ENCODE results near the gene NSUN7. TPM values are rescaled to one million over a fixed set of nuclear protein-coding genes. Genes with fewer than 3 reads are reported as not detected.

The NSUN7 gene
- total RNA-seq, 1 experiment from 2014 or later, result 1.1 TPM

DNA sequence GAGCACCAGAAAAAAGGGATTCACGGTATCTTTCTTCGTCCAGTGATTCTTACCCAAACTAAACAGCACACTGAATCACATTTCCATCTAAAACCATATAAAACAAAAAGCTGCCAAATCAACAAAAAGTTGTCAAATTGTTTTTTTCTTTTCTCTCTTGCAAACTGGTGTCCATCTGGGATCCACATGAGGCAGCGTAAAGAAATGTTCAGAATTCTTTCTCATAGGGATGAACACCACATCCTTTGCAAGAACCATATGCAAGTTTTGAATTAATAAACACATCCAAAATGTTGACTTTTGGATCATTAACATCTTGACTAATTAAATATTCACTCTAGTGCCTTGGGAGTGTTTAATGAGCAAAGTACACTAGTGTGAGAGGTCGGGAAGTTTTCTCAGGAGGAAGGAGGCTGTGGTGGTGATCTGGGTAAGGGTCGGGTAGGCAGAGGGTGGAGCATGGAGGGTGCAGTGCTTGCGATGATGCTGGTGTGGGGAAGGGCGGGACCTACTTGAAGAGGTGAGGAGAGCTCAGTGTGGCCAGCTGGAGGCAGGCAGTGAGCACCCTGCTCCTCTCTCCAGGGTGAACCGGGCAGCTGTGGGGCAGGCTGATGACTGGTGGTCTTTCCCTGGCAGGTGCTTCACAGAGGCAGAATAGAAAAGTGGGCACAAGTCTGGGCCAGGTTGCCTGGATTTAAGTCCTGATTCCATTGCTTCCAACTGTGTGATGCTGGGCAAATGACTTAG is 72.8 kb downstream of the NSUN7 start:
- ATAC-seq (no peak), DNase-seq (ENCODE audit: low read depth, low spot score) (no peak)
- H3K27me3 ChIP-seq (ENCODE audit: control insufficient read depth, insufficient read depth, low read length), result no peaks in the 10 kb centered on the region
- TF ChIP-seq, protein P1, sequence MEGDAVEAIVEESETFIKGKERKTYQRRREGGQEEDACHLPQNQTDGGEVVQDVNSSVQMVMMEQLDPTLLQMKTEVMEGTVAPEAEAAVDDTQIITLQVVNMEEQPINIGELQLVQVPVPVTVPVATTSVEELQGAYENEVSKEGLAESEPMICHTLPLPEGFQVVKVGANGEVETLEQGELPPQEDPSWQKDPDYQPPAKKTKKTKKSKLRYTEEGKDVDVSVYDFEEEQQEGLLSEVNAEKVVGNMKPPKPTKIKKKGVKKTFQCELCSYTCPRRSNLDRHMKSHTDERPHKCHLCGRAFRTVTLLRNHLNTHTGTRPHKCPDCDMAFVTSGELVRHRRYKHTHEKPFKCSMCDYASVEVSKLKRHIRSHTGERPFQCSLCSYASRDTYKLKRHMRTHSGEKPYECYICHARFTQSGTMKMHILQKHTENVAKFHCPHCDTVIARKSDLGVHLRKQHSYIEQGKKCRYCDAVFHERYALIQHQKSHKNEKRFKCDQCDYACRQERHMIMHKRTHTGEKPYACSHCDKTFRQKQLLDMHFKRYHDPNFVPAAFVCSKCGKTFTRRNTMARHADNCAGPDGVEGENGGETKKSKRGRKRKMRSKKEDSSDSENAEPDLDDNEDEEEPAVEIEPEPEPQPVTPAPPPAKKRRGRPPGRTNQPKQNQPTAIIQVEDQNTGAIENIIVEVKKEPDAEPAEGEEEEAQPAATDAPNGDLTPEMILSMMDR (IDR thresholded peaks at IDR 0.05), result no peak
- TF ChIP-seq POLR2AphosphoS5 (IDR thresholded peaks at IDR 0.05; ENCODE audit: low read depth, low read length) (no peak), SIN3A (IDR thresholded peaks at IDR 0.05; ENCODE audit: borderline replicate concordance, insufficient read depth, low read depth, low read length) (no peak), TCF7L2 (IDR thresholded peaks at IDR 0.05; ENCODE audit: low read depth, low read length) (no peak)
- TF ChIP-seq, protein P2, sequence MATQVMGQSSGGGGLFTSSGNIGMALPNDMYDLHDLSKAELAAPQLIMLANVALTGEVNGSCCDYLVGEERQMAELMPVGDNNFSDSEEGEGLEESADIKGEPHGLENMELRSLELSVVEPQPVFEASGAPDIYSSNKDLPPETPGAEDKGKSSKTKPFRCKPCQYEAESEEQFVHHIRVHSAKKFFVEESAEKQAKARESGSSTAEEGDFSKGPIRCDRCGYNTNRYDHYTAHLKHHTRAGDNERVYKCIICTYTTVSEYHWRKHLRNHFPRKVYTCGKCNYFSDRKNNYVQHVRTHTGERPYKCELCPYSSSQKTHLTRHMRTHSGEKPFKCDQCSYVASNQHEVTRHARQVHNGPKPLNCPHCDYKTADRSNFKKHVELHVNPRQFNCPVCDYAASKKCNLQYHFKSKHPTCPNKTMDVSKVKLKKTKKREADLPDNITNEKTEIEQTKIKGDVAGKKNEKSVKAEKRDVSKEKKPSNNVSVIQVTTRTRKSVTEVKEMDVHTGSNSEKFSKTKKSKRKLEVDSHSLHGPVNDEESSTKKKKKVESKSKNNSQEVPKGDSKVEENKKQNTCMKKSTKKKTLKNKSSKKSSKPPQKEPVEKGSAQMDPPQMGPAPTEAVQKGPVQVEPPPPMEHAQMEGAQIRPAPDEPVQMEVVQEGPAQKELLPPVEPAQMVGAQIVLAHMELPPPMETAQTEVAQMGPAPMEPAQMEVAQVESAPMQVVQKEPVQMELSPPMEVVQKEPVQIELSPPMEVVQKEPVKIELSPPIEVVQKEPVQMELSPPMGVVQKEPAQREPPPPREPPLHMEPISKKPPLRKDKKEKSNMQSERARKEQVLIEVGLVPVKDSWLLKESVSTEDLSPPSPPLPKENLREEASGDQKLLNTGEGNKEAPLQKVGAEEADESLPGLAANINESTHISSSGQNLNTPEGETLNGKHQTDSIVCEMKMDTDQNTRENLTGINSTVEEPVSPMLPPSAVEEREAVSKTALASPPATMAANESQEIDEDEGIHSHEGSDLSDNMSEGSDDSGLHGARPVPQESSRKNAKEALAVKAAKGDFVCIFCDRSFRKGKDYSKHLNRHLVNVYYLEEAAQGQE (IDR thresholded peaks at IDR 0.05; ENCODE audit: insufficient read depth in 1 of 2, low read depth in 2 of 2, low read length in 1 of 2), result no peak
- H3K9me3 ChIP-seq (ENCODE audit: control insufficient read depth, insufficient read depth, low read depth, low read length), result no peaks in the 10 kb centered on the region
- intact Hi-C loops (cut with micrococcal nuclease; ENCODE audit: unreplicated experiment), result no loop called here
- in situ Hi-C loops (cut with HindIII; ENCODE audit: low pct_unique_long_range_greater_than_20kb, low sequenced_read_pairs), result no loop called here
- H3K4me3 ChIP-seq (ENCODE audit: low read depth in 2 of 2, low read length in 2 of 2), result no peak overlapping the region
- ChIA-PET POLR2A (no interaction called here), CTCF (no interaction called here)
- no peaks in the 10 kb centered on the region for H3K36me3 ChIP-seq (ENCODE audit: control insufficient read depth, insufficient read depth, low read length)
- H3K27ac ChIP-seq (ENCODE audit: low read length), result no peak overlapping the region
- BruUV-seq (replicated peaks), result no TSS peak
- H3K4me1 ChIP-seq (ENCODE audit: control insufficient read depth, insufficient read depth, low read length), result no peaks in the 10 kb centered on the region

DNA sequence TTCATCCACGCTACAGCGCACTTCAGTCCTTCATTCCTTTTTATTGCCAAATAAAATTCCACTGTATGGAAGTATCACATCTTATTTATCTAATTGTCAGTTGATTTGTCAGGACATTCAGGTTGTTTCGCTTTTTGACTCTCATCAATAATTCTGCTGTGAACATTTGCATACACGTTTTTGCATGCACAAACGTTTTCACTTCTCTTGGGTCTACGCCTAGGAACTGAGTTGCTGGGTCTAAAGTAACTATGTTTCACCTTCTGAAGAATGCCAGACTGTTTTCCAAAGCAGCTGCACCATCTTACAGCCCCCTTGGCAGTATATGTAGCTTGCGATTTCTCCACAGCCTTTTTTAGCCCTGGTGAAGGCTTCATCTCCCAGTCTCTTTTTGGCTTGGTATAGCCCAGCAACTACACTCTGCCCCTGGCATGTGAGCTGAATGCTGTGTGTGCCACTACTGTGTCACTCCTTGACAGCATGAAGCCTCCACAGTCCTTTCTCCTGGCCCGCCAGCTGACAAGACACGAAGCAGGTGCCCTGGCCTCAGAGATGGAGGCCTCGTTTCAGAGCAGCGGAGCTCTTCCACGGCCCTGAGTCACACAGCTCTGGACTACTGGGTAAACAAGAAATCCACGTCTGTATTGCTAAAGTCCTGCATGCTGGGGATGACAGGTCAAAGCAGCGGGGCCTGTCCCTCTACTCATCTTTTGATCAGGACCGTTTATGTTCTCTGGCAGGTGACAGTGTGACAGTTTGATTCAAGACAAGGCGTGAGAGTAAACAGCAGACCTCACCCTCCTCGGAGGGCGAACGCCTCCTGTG is 75.5 kb downstream of the NSUN7 start:
- ChIA-PET CTCF (interaction anchor here (0.5 kb wide), 1 partner anchor 573 kb away, joined by 3 read pairs; no protein-coding TSS in a partner anchor), POLR2A (no interaction called here)
- Histone ChIP-seq H3K36me3 (ENCODE audit: control insufficient read depth, insufficient read depth, low read length) (no peaks in the 10 kb centered on the region), H3K27me3 (ENCODE audit: control insufficient read depth, insufficient read depth, low read length) (no peaks in the 10 kb centered on the region), H3K27ac (ENCODE audit: low read length) (no peak overlapping the region), H3K4me1 (ENCODE audit: control insufficient read depth, insufficient read depth, low read length) (no peaks in the 10 kb centered on the region), H3K9me3 (ENCODE audit: control insufficient read depth, insufficient read depth, low read depth, low read length) (no peaks in the 10 kb centered on the region), H3K4me3 (ENCODE audit: low read depth in 2 of 2, low read length in 2 of 2) (no peak overlapping the region)
- TF ChIP-seq TCF7L2 (IDR thresholded peaks at IDR 0.05; ENCODE audit: low read depth, low read length), result no peak
- ATAC-seq, result no peak
- in situ Hi-C loops (cut with HindIII; ENCODE audit: low pct_unique_long_range_greater_than_20kb, low sequenced_read_pairs), result no loop called here
- intact Hi-C loops (cut with micrococcal nuclease; ENCODE audit: unreplicated experiment), result no loop called here
- no TSS peak for BruUV-seq (replicated peaks)
- no peak for DNase-seq (ENCODE audit: low read depth, low spot score)

- POLR2A ChIA-PET, result no interaction called here
- no peak for TF ChIP-seq TCF7L2 (IDR thresholded peaks at IDR 0.05; ENCODE audit: low read depth, low read length)
- no peak for TF ChIP-seq POLR2AphosphoS5 (IDR thresholded peaks at IDR 0.05; ENCODE audit: low read depth, low read length)
- TF ChIP-seq, protein P2 (IDR thresholded peaks at IDR 0.05; ENCODE audit: insufficient read depth in 1 of 2, low read depth in 2 of 2, low read length in 1 of 2), result no peak
- no peak for TF ChIP-seq SIN3A (IDR thresholded peaks at IDR 0.05; ENCODE audit: borderline replicate concordance, insufficient read depth, low read depth, low read length)
- TF ChIP-seq, protein P1 (IDR thresholded peaks at IDR 0.05), result no peak
- Histone ChIP-seq H3K4me1 (ENCODE audit: control insufficient read depth, insufficient read depth, low read length) (no peaks in the 10 kb centered on the region), H3K4me3 (ENCODE audit: low read depth in 2 of 2, low read length in 2 of 2) (no peak overlapping the region), H3K27me3 (ENCODE audit: control insufficient read depth, insufficient read depth, low read length) (no peaks in the 10 kb centered on the region), H3K27ac (ENCODE audit: low read length) (no peak overlapping the region), H3K36me3 (ENCODE audit: control insufficient read depth, insufficient read depth, low read length) (no peaks in the 10 kb centered on the region), H3K9me3 (ENCODE audit: control insufficient read depth, insufficient read depth, low read depth, low read length) (no peaks in the 10 kb centered on the region)
- DNase-seq (ENCODE audit: low read depth, low spot score) (no peak), ATAC-seq (no peak)
- CTCF ChIA-PET, result no interaction called here
- no TSS peak for BruUV-seq (replicated peaks)
- intact Hi-C loops (cut with micrococcal nuclease; ENCODE audit: unreplicated experiment), result no loop called here
- in situ Hi-C loops (cut with HindIII; ENCODE audit: low pct_unique_long_range_greater_than_20kb, low sequenced_read_pairs), result no loop called here
These were observed 77.1 kb downstream of the NSUN7 start for GRCh38 chr4:40826821-40827220.

Measured in Panc1 (cell line).